Activated CD4-positive, alpha-beta T cell treated with anti-CD3 and anti-CD28 coated beads for 36 hours (primary cell): Measurements from ENCODE around the gene GGNBP2. TPM values are rescaled to one million over a fixed set of nuclear protein-coding genes. Genes with fewer than 3 reads are reported as not detected.

Source experiments
- ATAC-seq: fragments of 200-7000 bp; cut with Tn5 transposase; one replicate; pipeline ENCODE4 v1.10.0; 2021; ENCODE audit warnings: mild to moderate bottlenecking, moderate library complexity
- CTCF ChIA-PET: fragments of 350-600 bp; sonication (Branson Sonifier 250); formaldehyde crosslinking; loops from one replicate; lab custom pipeline; 2021; ENCODE audit warnings: antibody characterized with exemption; lab: Charles Lee
- POLR2A ChIA-PET: fragments of 350-600 bp; sonication (Branson Sonifier 250); formaldehyde crosslinking; loops from one replicate; lab custom pipeline; 2021; ENCODE audit warnings: antibody characterized with exemption, inconsistent platforms; lab: Charles Lee
- DNase-seq: peaks from one replicate; pipeline ENCODE4 v3.0.0-alpha.2; 2020
- H3K27ac Mint-ChIP-seq: one replicate; pipeline ENCODE4 v1.8.0; 2021; ENCODE audit warnings: mixed read lengths
- H3K27me3 Mint-ChIP-seq: one replicate; pipeline ENCODE4 v1.8.0; 2021; ENCODE audit warnings: mixed read lengths
- H3K36me3 Mint-ChIP-seq: one replicate; pipeline ENCODE4 v1.8.0; 2021; ENCODE audit warnings: low read depth, mixed read lengths
- H3K4me1 Mint-ChIP-seq: one replicate; pipeline ENCODE4 v1.8.0; 2021; ENCODE audit warnings: mixed read lengths
- H3K4me3 Mint-ChIP-seq: one replicate; pipeline ENCODE4 v1.8.0; 2021; ENCODE audit warnings: mild to moderate bottlenecking, moderate library complexity, mixed read lengths
- H3K9me3 Mint-ChIP-seq: one replicate; pipeline ENCODE4 v1.8.0; 2021; ENCODE audit warnings: low read depth, mixed read lengths
- intact Hi-C, 2 experiments: fragments of 100-400 bp; cut with DNase I in 1 of 2; cut with micrococcal nuclease in 1 of 2; formaldehyde crosslinking; loops; one replicate each; pipeline versions ENCODE4 v1.14.2 to v1.15.1; 2022 to 2024; cut with DNase I, micrococcal nuclease
- total RNA-seq, 2 experiments: library from RNA; stranded (reverse); gene quantifications; one replicate each; pipeline ENCODE4 v1.2.3, GENCODE V29; 2021

The GGNBP2 gene
- total RNA-seq, 2 experiments from 2014 or later: 75.2 to 81.4 TPM

DNA sequence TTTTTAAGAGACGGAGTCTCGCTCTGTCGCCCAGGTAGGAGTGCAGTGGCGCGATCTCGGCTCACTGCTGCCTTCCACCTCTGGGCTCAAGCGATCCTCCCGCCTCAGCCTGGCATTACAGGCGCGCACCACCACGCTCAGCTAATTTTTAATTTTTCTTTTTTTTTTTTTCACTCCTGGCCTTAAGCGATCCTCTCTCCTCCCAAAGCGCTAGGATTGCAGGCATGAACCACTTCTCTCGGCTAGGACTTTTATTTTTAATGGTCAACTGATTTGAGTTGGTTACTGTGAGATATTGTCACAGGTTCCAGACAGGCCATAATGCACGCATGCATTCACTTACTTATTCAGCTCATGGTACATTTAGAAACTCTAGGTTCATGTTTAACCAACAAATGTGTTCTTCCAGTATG, 9.0 kb upstream of the GGNBP2 start:
- ATAC-seq (peak; percentile 34), DNase-seq (no peak)
- H3K27me3 Mint-ChIP-seq: no peaks in the 10 kb centered on the region
- H3K4me1 Mint-ChIP-seq: peaks cover 39% of the 10 kb centered on the region
- no peaks in the 10 kb centered on the region for H3K9me3 Mint-ChIP-seq
- CTCF ChIA-PET: interaction anchor here (1.0 to 2.8 kb wide), 5 partner anchors 8 to 67 kb away, joined by 3 to 12 read pairs (median 5); partner anchors contain the start of gene MRM1
- POLR2A ChIA-PET: interaction anchor here (2.9 to 3.9 kb wide), 2 partner anchors 9 to 66 kb away, joined by 11 to 35 read pairs; partner anchors contain the start of genes GGNBP2 and MRM1
- H3K36me3 Mint-ChIP-seq: peaks cover 51% of the 10 kb centered on the region
- H3K4me3 Mint-ChIP-seq: peak overlapping the region; percentile 98
- H3K27ac Mint-ChIP-seq: peak overlapping the region; percentile 99
- intact Hi-C loops: loop anchor here (1.0 kb wide), 3 partner anchors 9 to 66 kb away; partner anchors contain the start of genes GGNBP2 (in 2 of the 2), ZNHIT3 (in 2 of the 2) and MRM1 (in 1 of the 2)

DNA sequence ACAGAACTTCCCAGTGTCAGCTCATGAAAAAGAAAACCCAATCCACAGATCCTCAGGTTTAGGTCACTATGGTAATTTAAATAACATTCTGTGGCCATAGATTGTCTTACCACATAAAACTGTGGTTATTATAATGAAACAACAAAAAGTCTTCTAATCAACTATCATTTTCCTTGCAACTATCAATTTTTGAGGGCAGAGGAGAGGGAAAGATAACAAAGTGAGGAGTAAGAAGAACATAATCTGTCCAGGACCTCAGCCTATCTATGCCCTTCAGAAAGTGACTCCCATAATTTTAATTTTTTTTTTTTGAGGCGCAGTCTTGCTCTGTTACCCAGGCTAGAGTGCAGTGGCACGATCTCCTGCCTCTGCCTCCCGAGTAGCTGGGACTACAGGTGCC, 4.0 kb upstream of the GGNBP2 start:
- Mint-ChIP-seq H3K4me1 (peaks cover 20% of the 10 kb centered on the region), H3K9me3 (no peaks in the 10 kb centered on the region), H3K4me3 (no peak overlapping the region), H3K27ac (no peak overlapping the region), H3K36me3 (peaks cover 30% of the 10 kb centered on the region), H3K27me3 (no peaks in the 10 kb centered on the region)
- intact Hi-C loops: loop anchor here in 1 of 2 experiments (10.0 kb wide), 1 partner anchor 1166 kb away; the partner anchor contains the start of gene SLFN11
- POLR2A ChIA-PET: no interaction called here
- DNase-seq (no peak), ATAC-seq (no peak)
- CTCF ChIA-PET: no interaction called here

DNA sequence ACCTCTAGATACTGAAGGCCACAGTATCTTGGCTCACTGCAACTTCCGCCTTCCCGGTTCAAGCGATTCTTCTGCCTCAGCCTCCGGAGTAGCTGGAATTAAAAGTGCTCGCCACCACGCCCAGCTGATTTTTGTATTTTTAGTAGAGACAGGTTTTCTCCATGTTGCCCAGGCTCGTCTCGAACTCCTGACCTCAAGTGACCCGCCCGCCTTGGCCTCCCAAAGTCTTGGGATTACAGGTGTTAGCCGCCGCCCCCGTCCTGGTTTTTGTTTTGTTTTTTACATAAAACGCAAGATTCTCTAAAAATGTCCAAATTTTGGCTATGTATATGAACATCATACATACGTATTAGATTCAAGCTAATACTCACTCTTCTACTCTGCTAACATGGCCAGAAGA, 2.0 kb upstream of the GGNBP2 start:
- ATAC-seq (no peak), DNase-seq (no peak)
- H3K9me3 Mint-ChIP-seq: no peaks in the 10 kb centered on the region
- intact Hi-C loops: loop anchor here in 1 of 2 experiments (10.0 kb wide), 1 partner anchor 1168 kb away; the partner anchor contains the start of gene SLFN11
- POLR2A ChIA-PET: interaction anchor here (0.6 to 3.4 kb wide), 3 partner anchors 7 to 731 kb away, joined by 4 to 35 read pairs (median 5); partner anchors contain the start of genes MYO19 and PIGW
- H3K27me3 Mint-ChIP-seq: no peaks in the 10 kb centered on the region
- CTCF ChIA-PET: no interaction called here
- H3K4me1 Mint-ChIP-seq: peaks cover 17% of the 10 kb centered on the region
- no peak overlapping the region for H3K4me3 Mint-ChIP-seq
- H3K36me3 Mint-ChIP-seq: peaks cover 24% of the 10 kb centered on the region
- no peak overlapping the region for H3K27ac Mint-ChIP-seq

DNA sequence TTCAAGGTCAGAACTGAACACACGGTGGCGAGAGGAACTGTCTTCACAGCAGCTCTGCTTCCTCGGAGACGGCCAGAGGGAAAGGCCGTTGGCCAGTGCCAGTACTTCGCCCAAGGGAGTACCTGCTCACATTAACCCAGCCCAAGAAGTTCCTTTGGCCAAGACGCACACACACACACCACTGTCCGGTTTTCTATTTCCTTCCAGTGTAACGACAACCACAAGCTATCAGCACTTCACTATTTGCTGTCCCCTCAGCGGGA, 744 bp upstream of the GGNBP2 start:
- H3K9me3 Mint-ChIP-seq: no peaks in the 10 kb centered on the region
- intact Hi-C loops: loop anchor here (1.0 to 10.0 kb wide), 10 partner anchors 9 to 1169 kb away; partner anchors contain the start of genes DHRS11 (in 2 of the 2), AATF (in 1 of the 2), ACACA (in 1 of the 2) and AP2B1 (in 1 of the 2)
- CTCF ChIA-PET: interaction anchor here (0.9 to 3.0 kb wide), 3 partner anchors 8 to 58 kb away, joined by 5 to 15 read pairs (median 6); partner anchors contain the start of genes MRM1, MYO19 and PIGW

DNA sequence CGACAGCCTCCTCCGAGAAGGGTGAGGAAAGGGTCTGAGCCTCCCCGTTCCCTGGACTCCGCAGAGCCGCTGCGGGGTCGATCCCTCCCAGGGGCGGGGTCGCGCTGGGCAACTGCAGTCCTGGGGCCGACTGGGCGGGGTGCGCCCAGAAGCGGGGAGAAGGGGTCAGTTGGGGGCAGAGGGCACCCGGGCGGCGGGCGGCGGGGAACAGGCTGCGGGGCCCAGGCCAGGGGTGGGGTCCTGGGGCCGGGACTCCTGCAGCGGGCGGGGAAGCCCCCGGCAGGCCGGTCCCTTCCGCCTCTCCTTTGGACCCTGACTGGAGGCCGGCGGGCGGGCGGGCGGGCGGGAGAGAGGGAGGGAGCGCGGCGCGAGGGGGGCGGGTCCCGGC, 352 bp downstream of the GGNBP2 start:
- DNase-seq (no peak), ATAC-seq (no peak)
- Mint-ChIP-seq H3K36me3 (peaks cover 30% of the 10 kb centered on the region), H3K9me3 (no peaks in the 10 kb centered on the region), H3K27ac (peak overlapping the region; percentile 91), H3K27me3 (no peaks in the 10 kb centered on the region), H3K4me3 (peak overlapping the region; percentile 96), H3K4me1 (peaks cover 30% of the 10 kb centered on the region)
- intact Hi-C loops: loop anchor here (1.0 to 10.0 kb wide), 11 partner anchors 20 to 1170 kb away; partner anchors contain the start of genes DHRS11 (in 2 of the 2), AATF (in 1 of the 2), ACACA (in 1 of the 2) and AP2B1 (in 1 of the 2)
- POLR2A ChIA-PET: interaction anchor here (0.8 to 3.4 kb wide), 2 partner anchors 10 to 44 kb away, joined by 3 to 35 read pairs; partner anchors contain the start of genes MYO19 and PIGW
- CTCF ChIA-PET: interaction anchor here (0.8 to 3.0 kb wide), 4 partner anchors 11 to 57 kb away, joined by 3 to 15 read pairs (median 8); partner anchors contain the start of genes MRM1, MYO19 and PIGW

More for the DNA sequence above, 744 bp upstream of the GGNBP2 start:
- DNase-seq (peak; percentile 51), ATAC-seq (no peak)
- Mint-ChIP-seq H3K27ac (peak overlapping the region; percentile 97), H3K36me3 (peaks cover 26% of the 10 kb centered on the region), H3K4me3 (peak overlapping the region; percentile 96), H3K27me3 (no peaks in the 10 kb centered on the region), H3K4me1 (peaks cover 23% of the 10 kb centered on the region)
- POLR2A ChIA-PET: interaction anchor here (1.2 to 3.4 kb wide), 3 partner anchors 9 to 59 kb away, joined by 3 to 35 read pairs (median 5); partner anchors contain the start of genes MYO19 and PIGW

- H3K4me1 Mint-ChIP-seq: peaks cover 37% of the 10 kb centered on the region
- ChIA-PET CTCF (interaction anchor here (0.8 to 3.0 kb wide), 7 partner anchors 9 to 63 kb away, joined by 3 to 15 read pairs (median 5); partner anchors contain the start of genes MRM1, MYO19 and PIGW), POLR2A (interaction anchor here (0.6 to 3.4 kb wide), 3 partner anchors 10 to 55 kb away, joined by 3 to 35 read pairs (median 6); partner anchors contain the start of genes MRM1, MYO19 and PIGW)
- peaks cover 33% of the 10 kb centered on the region for H3K36me3 Mint-ChIP-seq
- H3K4me3 Mint-ChIP-seq: peak overlapping the region; percentile 96
- DNase-seq (peak; percentile 98), ATAC-seq (peak; percentile 81)
- H3K9me3 Mint-ChIP-seq: no peaks in the 10 kb centered on the region
- intact Hi-C loops: loop anchor here (1.0 to 10.0 kb wide), 11 partner anchors 21 to 1171 kb away; partner anchors contain the start of genes DHRS11 (in 2 of the 2), AATF (in 1 of the 2), ACACA (in 1 of the 2) and AP2B1 (in 1 of the 2)
- no peaks in the 10 kb centered on the region for H3K27me3 Mint-ChIP-seq
- H3K27ac Mint-ChIP-seq: peak overlapping the region; percentile 95
Measured at GRCh38 chr17:36545465-36546417, 1.0 kb downstream of the GGNBP2 start.

- no peaks in the 10 kb centered on the region for H3K27me3 Mint-ChIP-seq
- CTCF ChIA-PET: interaction anchor here (0.9 to 3.0 kb wide), 6 partner anchors 10 to 63 kb away, joined by 4 to 15 read pairs (median 6); partner anchors contain the start of genes MRM1, MYO19 and PIGW
- peaks cover 37% of the 10 kb centered on the region for H3K36me3 Mint-ChIP-seq
- H3K27ac Mint-ChIP-seq: peak overlapping the region; percentile 95
- no peaks in the 10 kb centered on the region for H3K9me3 Mint-ChIP-seq
- H3K4me3 Mint-ChIP-seq: peak overlapping the region; percentile 96
- DNase-seq (no peak), ATAC-seq (no peak)
- POLR2A ChIA-PET: interaction anchor here (0.7 to 3.4 kb wide), 2 partner anchors 11 kb away, joined by 3 to 35 read pairs; partner anchors contain the start of genes MYO19 and PIGW
- intact Hi-C loops: loop anchor here in 1 of 2 experiments (10.0 kb wide), 1 partner anchor 1172 kb away; the partner anchor contains the start of gene SLFN11
- H3K4me1 Mint-ChIP-seq: peaks cover 42% of the 10 kb centered on the region
Measured at GRCh38 chr17:36546418-36547093, 1.8 kb downstream of the GGNBP2 start.

DNA sequence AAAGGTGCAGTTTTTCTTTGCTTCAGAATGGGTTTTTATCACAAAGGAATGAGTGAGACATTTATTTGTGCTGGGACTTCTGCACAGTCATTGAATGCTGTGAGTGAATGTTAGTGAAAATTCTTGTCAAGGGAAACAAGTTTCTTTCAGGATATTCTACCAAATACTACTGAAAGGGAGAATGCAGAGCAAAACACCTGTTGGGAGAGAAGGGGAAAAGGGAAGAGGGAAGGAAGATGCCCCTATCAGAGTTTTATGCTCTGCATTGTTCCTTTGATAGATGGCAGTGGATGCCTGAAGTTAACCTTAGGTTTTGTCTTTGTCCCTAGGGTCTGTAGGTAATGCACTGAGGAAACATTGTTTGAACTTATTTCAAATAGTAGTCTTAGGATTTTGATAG, 3.1 kb downstream of the GGNBP2 start:
- peaks cover 41% of the 10 kb centered on the region for H3K36me3 Mint-ChIP-seq

GRCh38 chr17:36550491-36551417, 6.0 kb downstream of the GGNBP2 start:
- DNase-seq (peak; percentile 26), ATAC-seq (peak; percentile 30)
- Mint-ChIP-seq H3K36me3 (peaks cover 48% of the 10 kb centered on the region), H3K27ac (peak overlapping the region; percentile 78), H3K27me3 (no peaks in the 10 kb centered on the region), H3K4me3 (peak overlapping the region; percentile 32), H3K4me1 (peaks cover 67% of the 10 kb centered on the region), H3K9me3 (no peaks in the 10 kb centered on the region)
- ChIA-PET POLR2A (no interaction called here), CTCF (interaction anchor here (1.0 to 1.6 kb wide), 3 partner anchors 13 to 17 kb away, joined by 3 to 7 read pairs (median 5); partner anchors contain the start of genes MYO19 and PIGW)
- intact Hi-C loops: no loop called here

More for the DNA sequence above, 3.1 kb downstream of the GGNBP2 start:
- Mint-ChIP-seq H3K4me3 (peak overlapping the region; percentile 96), H3K9me3 (no peaks in the 10 kb centered on the region), H3K27ac (peak overlapping the region; percentile 95), H3K4me1 (peaks cover 51% of the 10 kb centered on the region), H3K27me3 (no peaks in the 10 kb centered on the region)
- DNase-seq: no peak
- ChIA-PET POLR2A (no interaction called here), CTCF (interaction anchor here (1.7 kb wide), 1 partner anchor 11 kb away, joined by 4 read pairs; no protein-coding TSS in a partner anchor)
- intact Hi-C loops: loop anchor here in 1 of 2 experiments (10.0 kb wide), 1 partner anchor 1173 kb away; the partner anchor contains the start of gene SLFN11
- ATAC-seq: no peak
